H54 (cell line): ENCODE measurements around the gene THRA.
A peak's percentile ranks its signal among the peaks of the same experiment; 100 is the strongest.

Source experiments
- DNase-seq: peaks from one replicate; pipeline ENCODE4 v3.0.0; 2011; ENCODE audit warnings: low spot score, mixed read lengths; ENCODE audit not compliant: insufficient read length
- FAIRE-seq: peaks from 3 replicates; lab custom pipeline; 2011; peaks lifted over from hg19 to GRCh38; lab: Jason Lieb, UNC
- POLR2A ChIP-seq: IDR thresholded peaks from 2 replicates; pipeline ENCODE4 v1.6.1; 2011; ENCODE audit warnings: low read depth, mild to moderate bottlenecking, low read length

THRA gene

DNA sequence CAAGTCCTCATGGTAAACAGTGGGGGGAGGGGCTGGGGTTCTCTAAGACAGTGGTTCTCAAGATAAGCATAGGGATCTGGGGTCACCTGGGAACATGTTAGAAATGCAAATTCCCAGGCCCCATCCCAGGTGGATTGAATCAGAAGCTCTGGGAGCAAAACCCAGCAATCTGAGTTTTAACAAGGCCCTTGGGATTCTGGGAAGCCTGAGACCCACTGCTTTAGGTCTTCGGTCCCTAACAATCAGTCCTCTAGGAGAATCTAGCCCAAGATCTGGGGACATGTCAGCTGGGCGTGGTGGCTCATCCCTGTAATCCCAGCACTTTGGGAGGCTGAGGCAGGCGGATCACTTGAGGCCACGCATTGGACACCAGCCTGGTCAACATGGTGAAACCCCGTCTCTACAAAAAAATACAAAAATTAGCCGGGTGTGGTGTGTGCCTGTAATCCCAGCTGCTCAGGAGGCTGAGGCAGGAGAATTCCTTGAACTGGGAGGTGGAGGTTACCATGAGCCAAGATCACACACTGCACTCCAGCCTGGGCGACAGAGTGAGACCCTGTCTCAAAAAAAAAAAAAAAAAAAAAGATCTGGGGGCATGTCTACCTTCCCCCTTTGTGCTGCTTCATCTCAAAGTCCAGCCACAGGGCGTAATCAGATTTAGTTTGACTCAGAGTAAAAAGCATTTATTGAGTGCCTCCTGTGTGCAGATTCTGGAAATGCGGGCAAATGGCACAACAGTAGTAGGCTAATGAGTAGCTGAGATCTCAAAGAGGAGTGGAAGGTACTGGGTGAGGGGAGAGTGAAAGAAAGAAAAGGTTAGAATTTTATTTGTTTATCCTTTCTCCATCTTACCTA is 46.4 kb downstream of the THRA start:
- no peak for FAIRE-seq
- no peak for DNase-seq
- TF ChIP-seq POLR2A: no peak

DNA sequence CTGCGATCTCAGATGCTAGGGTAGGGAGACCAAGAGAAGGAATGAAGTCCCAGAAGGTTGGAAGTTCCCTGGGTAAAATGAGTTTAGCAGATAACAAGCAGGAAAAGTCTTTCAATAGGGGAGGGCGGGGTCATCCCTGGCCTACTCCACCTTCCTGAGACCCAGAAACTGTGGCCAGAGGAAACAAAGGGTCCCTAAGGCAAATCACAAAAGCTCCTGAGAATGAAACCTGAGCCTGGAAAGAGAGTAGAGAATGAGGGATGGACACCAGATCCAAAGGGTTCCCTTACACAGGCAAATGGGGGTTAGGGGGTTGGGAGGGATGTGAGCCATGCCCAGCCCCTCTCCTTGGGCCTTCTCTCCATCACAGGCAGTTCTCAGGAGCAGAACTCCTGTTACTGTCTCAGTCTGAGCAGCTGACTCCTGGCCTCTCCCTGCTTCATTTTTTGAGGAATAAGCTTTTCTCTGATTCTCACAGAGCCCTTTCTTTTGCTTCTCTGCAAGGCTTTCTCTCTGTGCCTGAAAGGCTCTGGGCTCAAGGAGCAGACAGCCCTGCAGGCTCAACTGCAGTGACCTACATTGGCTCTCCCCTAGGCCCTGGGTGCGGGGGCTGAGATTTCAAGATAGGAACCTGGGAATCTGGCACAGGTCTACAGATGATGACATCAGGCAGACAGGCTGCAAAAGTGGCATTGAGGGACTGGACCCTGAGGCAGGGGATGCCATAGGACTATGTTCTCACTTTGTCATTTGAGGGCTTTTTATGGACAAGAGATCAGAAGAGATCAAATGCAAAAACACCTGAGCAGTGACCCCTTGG is 47.5 kb downstream of the THRA start:
- DNase-seq (no peak), FAIRE-seq (no peak)
- TF ChIP-seq POLR2A: no peak

DNA sequence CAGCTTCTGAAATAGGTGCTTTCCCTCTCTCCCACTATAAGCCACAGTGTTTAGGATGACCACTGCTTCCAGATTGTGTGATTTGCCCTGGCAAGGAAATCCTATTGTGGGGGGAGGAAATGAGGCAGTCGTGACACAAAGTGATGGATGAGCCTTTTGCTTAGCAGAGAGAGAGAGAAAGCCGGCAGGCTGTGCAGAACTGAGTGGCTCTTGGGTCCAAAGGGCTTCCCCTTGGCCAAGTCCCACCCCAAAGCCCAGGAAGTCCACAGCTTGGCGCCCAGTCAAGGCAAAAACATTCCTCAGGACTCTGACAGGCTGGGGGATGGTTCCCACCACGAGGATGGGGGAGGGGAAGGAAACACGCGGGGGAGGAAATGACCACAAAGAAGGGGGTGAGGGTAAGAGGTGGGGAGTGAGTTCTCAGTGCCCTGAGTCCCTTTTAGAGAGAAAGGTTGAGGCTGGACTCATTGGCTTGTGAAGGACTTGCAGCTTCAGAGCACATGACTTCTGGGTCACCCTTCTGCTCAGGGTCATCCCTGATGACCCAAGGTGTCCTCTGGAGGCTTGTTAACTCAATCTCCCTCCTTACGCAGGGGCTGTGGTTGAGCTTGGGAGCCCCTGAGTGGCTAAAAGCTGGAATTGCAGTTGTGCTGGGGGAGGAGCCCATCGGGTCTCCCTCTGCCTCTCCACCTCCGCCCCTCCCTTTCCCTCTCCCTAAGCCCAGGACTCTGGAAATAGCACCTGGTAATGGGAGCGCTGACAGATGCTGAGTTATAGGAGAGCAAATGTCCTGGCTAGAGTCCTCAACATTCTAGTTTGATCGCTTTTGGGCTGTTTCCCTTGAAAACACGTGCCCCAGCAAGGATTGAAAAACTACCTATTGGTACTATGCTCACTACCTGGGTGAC is 48.7 kb downstream of the THRA start:
- no peak for TF ChIP-seq POLR2A
- DNase-seq (peak; percentile 83), FAIRE-seq (no peak)

DNA sequence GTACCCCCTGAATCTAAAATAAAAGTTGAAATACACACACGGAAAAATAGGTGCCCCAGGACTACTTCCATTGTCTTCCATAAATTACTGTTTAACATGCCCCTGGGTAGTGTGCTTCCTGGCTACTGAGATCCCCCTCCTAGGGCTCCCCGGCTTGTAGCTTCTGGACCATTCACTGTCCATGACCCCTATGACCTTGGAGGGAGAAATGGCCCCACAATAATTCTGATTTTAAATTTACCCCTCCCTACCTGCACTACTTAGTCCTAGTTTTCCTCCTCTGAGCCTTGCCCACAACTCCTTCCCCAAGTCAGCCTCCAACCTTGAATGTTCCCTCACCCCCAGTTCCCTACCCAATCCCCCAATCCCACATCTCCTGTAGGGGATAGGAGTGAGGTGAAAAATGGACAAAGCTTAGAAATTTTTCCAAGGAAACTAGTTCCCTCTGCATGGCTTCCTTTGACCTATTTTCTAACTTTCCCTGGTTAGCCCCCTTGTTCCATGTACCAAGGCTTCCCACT is 49.5 kb downstream of the THRA start:
- DNase-seq (no peak), FAIRE-seq (no peak)
- no peak for TF ChIP-seq POLR2A

DNA sequence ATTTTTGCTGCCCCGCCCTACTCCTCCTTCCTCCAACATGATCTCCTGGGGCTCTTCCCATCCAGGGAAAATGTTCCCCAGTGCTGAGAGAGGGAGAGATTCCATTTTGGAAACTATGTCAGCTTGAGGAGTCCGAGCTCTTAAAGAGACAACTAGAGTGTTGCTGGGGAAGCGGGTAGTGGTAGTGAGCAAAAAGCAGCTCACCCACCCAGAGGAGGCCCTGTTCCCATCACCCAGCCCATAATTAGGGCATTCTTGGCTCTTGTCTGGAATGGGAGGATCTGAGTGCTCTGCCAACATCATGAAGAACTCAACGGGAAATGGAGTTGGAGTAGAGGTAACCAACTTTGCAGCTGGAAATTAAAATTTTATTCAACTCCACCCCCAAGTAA is 49.9 kb downstream of the THRA start:
- FAIRE-seq: no peak
- TF ChIP-seq POLR2A: no peak
- no peak for DNase-seq

DNA sequence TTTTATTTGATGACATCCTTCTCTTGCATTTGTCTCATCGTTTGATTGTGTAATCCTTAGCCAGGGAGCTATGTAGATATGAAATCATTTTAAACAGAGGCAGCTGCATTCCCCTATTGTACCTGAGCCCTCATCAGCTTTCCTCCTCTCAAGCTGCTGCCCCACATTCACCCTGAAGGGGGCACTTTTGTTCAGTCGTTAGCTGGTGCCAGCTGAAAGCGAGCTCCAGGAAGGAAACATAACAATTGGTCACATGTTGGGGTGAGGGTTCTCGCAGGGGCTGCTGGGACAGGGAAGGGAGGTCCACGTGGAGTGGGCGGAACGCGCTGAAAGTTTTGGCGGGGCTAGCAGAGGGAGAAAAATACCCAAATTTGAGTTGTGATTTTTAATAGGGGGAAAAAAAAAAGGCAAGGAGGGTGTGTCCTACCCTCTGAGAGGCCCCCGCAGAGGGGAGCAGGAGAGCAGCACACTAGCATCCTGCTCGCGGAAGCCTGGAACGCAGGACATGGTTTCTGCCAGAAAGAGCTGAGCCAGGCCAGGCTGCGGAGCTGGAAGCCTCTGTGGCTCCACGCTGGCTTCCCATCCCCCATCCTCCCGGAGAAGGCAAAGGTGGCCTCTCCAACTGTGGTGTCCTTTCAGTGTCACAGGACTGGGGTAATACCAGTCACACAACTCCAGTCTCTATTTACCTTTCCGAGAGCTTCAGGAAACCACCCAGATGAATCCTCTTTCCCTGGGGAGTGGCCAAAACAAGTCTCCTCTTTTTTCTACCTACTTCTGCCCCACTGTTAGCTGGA is 50.5 kb downstream of the THRA start:
- 0 out of 2 replicates have a peak, but pooled peaks have one; percentile 18 for TF ChIP-seq POLR2A
- DNase-seq (peak; percentile 86), FAIRE-seq (peak; percentile 15)

DNA sequence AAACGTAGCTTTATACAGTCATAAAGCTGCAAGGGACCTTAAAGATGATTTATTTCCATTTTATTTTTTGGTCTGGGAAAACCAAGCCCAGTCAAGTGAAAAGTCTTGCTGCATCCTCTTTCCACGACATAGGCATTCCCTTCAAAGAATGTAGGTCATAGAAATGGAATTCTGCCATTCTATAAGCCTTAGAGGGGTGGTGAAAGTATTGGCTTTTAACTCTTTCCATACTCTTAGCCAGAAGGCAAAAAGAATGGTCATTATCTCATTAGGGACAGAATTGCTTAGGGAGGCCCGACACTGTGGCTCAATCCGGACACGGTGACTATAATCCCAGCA is 51.1 kb downstream of the THRA start:
- FAIRE-seq: no peak
- DNase-seq: no peak
- TF ChIP-seq POLR2A: no peak

DNA sequence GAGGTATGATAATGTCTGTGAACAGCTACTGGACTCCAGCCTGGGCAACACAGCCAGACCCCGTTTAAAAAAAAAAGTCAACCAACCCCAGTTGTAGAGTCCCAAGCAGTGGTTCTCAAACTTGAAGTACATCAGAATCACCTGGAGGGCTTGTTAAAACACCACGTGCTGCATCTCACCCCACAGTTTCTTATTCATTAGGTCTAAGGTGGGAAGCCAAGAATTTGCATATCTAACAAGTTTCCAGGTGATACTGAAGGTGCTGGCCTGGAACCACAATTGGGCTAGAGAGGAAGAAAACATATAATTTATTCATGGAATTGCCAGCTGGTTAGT is 52.3 kb downstream of the THRA start:
- FAIRE-seq (no peak), DNase-seq (no peak)
- no peak for TF ChIP-seq POLR2A

DNA sequence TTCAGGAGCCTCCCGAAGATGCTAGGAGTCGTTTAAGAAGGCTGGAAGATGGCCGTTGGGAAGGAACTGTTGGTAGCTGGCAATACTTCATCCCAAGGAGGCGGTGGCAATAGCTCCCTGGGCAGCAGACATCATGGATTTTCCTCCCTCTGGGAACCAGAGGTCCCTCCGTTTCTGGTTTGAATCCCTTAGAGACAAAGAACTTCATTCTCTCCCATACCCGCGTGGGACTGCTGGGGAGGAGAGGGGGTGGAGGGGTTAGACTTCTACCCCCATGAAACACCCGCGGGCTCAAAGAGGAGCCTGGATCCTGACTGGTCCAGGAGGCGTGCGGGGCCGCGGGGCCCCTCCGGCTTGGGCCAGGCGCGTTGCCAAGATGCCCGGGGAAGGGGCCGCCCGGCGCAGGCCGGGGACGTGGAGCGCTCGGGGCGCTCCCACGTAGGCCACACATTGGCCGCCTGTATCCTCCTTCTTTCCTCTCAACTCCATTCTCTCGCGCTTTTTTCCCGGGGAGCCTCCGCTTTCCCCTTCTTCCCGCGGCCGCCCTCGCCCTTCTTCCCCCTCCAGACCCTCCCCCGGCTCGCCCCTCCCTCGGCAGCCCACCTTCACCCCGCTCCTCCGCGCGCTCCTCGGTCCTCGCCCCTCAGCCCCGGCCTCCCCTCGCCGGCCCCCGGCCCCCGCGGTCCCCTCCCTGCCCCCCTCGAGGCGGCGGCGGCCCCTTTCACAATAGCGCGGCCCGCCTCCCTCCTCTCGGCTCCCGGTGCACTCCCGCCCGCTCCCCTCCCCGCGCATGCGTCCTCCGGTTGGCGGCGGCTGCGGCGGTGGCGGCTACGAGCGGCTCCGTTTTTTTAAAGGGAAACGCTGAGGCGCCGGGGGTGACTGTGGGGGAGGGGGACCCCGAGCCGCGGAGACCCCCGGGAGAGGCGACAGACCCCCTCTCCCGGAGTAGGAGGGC is 58.7 kb downstream of the THRA start, which contains the start of gene MSL1:
MSL1 (plus strand) TSS at position 791 of the 955 bp plus-strand sequence. CDS start 642 bp downstream, outside the sequence.
- no peak for FAIRE-seq
- DNase-seq: peak; percentile 83
- peak; percentile 54 for TF ChIP-seq POLR2A

DNA sequence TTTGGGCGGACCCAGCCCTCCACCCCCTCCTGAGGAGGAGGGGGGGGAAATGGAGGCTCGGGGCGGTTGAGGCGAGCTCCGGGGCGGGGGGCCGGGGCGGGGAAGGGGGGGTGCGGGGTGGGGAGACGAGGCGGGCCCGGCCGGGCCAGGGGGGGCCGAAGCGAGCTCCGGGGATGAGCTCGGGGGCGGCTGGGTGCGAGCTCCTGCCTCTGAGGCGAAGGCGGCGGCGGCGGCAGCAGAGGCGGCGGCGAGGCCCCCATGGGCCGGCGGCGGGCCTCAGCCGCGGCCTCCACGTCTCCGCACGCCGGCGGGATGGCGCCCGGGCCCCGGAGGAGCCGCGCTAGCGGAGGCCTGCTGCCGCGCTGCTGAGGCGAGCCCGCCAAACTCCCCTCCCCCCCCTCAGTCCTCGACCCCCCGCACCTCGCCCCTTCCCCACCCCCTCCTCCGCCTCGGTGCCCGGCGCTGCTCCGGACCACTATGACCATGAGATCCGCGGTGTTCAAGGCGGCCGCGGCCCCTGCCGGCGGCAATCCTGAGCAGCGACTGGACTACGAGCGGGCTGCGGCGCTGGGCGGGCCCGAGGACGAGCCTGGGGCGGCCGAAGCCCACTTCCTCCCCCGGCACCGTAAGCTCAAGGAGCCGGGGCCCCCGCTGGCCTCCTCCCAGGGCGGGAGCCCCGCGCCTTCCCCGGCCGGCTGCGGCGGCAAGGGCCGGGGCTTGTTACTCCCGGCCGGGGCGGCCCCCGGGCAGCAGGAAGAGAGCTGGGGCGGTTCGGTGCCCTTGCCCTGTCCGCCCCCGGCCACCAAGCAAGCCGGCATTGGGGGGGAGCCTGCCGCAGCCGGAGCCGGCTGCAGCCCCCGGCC is 59.6 kb downstream of the THRA start:
- no peak for DNase-seq
- FAIRE-seq: no peak
- peak; percentile 24 for TF ChIP-seq POLR2A

DNA sequence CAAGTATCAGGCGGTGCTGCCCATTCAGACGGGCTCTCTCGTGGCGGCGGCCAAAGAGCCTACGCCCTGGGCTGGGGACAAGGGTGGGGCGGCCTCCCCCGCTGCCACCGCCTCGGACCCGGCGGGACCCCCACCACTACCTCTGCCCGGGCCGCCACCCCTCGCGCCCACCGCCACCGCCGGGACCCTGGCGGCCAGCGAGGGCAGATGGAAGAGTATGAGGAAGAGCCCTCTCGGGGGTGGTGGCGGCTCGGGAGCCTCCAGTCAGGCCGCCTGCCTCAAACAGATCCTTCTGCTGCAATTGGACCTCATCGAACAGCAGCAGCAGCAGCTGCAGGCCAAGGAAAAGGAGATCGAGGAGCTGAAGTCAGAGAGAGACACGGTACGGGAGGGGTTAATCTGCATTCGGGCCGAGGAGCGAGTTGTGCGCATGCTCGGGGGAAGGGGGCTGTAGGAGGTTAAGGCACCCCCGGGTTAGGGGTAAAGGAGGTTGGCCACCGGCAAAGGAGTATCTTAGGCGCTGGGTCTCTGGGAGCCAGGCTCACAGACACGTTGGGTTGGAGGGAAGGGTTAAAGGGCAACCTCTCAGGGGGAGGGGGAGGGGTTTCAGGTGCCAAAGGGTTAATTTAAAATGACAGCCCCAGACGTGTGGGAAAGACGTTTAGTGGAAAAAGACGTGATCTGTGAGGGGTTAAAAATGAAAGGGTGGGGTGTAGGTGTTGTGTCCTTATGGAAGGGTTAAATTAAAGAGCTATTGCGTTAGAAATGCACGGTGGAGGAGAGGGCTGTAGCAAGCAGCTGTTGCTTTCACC is 60.4 kb downstream of the THRA start:
- FAIRE-seq (no peak), DNase-seq (no peak)
- TF ChIP-seq POLR2A: no peak
